Uterus (tissue), 4 donors: ENCODE measurements around the gene S100A14. TPM values are rescaled to one million over a fixed set of nuclear protein-coding genes. Genes with fewer than 3 reads are reported as not detected.
"Not testable (repeated sequence)": the region's sequence is repeated elsewhere in the genome, so short reads cannot be mapped to it uniquely, and the experiment has no call there.

Source experiments
- DNase-seq, 2 donors: peaks; one replicate each; pipeline ENCODE4 v3.0.0-alpha.2; 2019 to 2020
- H3K27ac ChIP-seq, 2 donors: fragments of 200-600 bp; sonication (generic); 1 replicate in 1 of 2; 2 replicates in 1 of 2; pipeline ENCODE4 v1.5.1; 2016 to 2018
- H3K27me3 ChIP-seq, 2 donors: fragments of 200-600 bp; sonication (generic); one replicate each; pipeline ENCODE4 v1.5.1; 2018 to 2019; ENCODE audit warnings: control low read depth in 1 of 2
- H3K36me3 ChIP-seq, 2 donors: fragments of 200-600 bp; sonication (generic); one replicate each; pipeline ENCODE4 v1.5.1; 2019; ENCODE audit warnings: control low read depth in 1 of 2
- H3K4me1 ChIP-seq, 2 donors: fragments of 200-600 bp; sonication (generic); one replicate each; pipeline ENCODE4 v1.5.1; 2018 to 2019; ENCODE audit warnings: control low read depth in 1 of 2
- H3K4me3 ChIP-seq, 2 donors: fragments of 200-600 bp; sonication (generic); 1 replicate in 1 of 2; 2 replicates in 1 of 2; pipeline ENCODE4 v1.5.1; 2018 to 2019; ENCODE audit warnings: mild to moderate bottlenecking in 1 of 2
- H3K9me3 ChIP-seq, 2 donors: fragments of 200-600 bp; sonication (generic); one replicate each; pipeline ENCODE4 v1.5.1; 2019; ENCODE audit warnings: control low read depth in 1 of 2
- CTCF ChIP-seq, 4 experiments: fragments of 200-600 bp in 2 of 4; fragments of 450-650 bp in 2 of 4; sonication (generic) in 2 of 4; IDR thresholded peaks; one replicate each; pipeline ENCODE4 v1.5.1; 2016 to 2019; ENCODE audit warnings: antibody characterized with exemption in 4 of 4, mild to moderate bottlenecking in 2 of 4, moderate library complexity in 1 of 4
- POLR2A ChIP-seq, 2 donors: fragments of 450-650 bp; IDR thresholded peaks; one replicate each; pipeline ENCODE4 v1.6.1; 2016; ENCODE audit warnings: antibody characterized with exemption in 2 of 2, mild to moderate bottlenecking in 1 of 2, moderate library complexity in 1 of 2
- intact Hi-C: fragments of 100-400 bp; cut with DNase I; formaldehyde crosslinking; loops from one replicate; pipeline ENCODE4 v1.15.1; 2023; ENCODE audit warnings: low total_unique reads
- total RNA-seq, 4 donors: library from RNA; depleted of rRNA in 3 of 4; stranded (reverse); fragments of >200 nt in 3 of 4; gene quantifications; one replicate each; pipeline versions ENCODE4 v1.1.0 to v1.2.4, GENCODE V29; 2014 to 2023
- donor health status: DM: yes; HTN: yes; CAD: no.

S100A14 gene
- total RNA-seq, 4 donors from 2014 or later, result 0.29 to 6.2 TPM; not detected in 2

- no peak for DNase-seq
- peaks cover 0 to 3% of the 10 kb centered on the region in 2 donors for H3K36me3 ChIP-seq
- no peaks in the 10 kb centered on the region for H3K27me3 ChIP-seq
- H3K9me3 ChIP-seq, result no peaks in the 10 kb centered on the region
- peak overlapping the region; percentile 1 to 54 for H3K27ac ChIP-seq
- TF ChIP-seq CTCF (IDR thresholded peaks at IDR 0.05), result no peak
- TF ChIP-seq POLR2A (IDR thresholded peaks at IDR 0.05), result no peak
- intact Hi-C loops, result no loop called here
- H3K4me3 ChIP-seq, result no peak overlapping the region
- no peaks in the 10 kb centered on the region for H3K4me1 ChIP-seq
Observed at GRCh38 chr1:153643816-153644215, 27.7 kb upstream of the S100A14 start.

- H3K36me3 ChIP-seq, result peaks cover 0 to 3% of the 10 kb centered on the region in 2 donors
- H3K4me1 ChIP-seq, result no peaks in the 10 kb centered on the region
- no peaks in the 10 kb centered on the region for H3K9me3 ChIP-seq
- H3K27me3 ChIP-seq, result no peaks in the 10 kb centered on the region
- intact Hi-C loops, result no loop called here
- peak overlapping the region in 1 of 2 donors; percentile 54 for H3K27ac ChIP-seq
- H3K4me3 ChIP-seq, result no peak overlapping the region
- TF ChIP-seq CTCF (IDR thresholded peaks at IDR 0.05), result no peak
- TF ChIP-seq POLR2A (IDR thresholded peaks at IDR 0.05), result no peak
- no peak for DNase-seq
Observed at GRCh38 chr1:153643100-153643499, 27.0 kb upstream of the S100A14 start.

- H3K4me1 ChIP-seq, result no peaks in the 10 kb centered on the region
- peaks cover 0 to 3% of the 10 kb centered on the region in 2 donors for H3K36me3 ChIP-seq
- TF ChIP-seq CTCF (IDR thresholded peaks at IDR 0.05), result no peak
- no peak for TF ChIP-seq POLR2A (IDR thresholded peaks at IDR 0.05)
- H3K9me3 ChIP-seq, result no peaks in the 10 kb centered on the region
- intact Hi-C loops, result no loop called here
- DNase-seq, result no peak
- no peak overlapping the region for H3K4me3 ChIP-seq
- no peak overlapping the region for H3K27ac ChIP-seq
- no peaks in the 10 kb centered on the region for H3K27me3 ChIP-seq
Observed at GRCh38 chr1:153642161-153642560, 26.0 kb upstream of the S100A14 start.

GRCh38 chr1:153640861-153641260 lies 24.7 kb upstream of the S100A14 start:
- TF ChIP-seq POLR2A (IDR thresholded peaks at IDR 0.05) (no peak), CTCF (IDR thresholded peaks at IDR 0.05) (no peak)

GRCh38 chr1:153640213-153640612 lies 24.1 kb upstream of the S100A14 start:
- H3K4me3 ChIP-seq, intact Hi-C loops, H3K9me3 ChIP-seq, H3K27me3 ChIP-seq, DNase-seq, H3K27ac ChIP-seq, H3K36me3 ChIP-seq, H3K4me1 ChIP-seq: not testable (repeated sequence)

More at GRCh38 chr1:153640861-153641260, 24.7 kb upstream of the S100A14 start:
- no peaks in the 10 kb centered on the region for H3K9me3 ChIP-seq
- no peak overlapping the region for H3K27ac ChIP-seq
- peaks cover 0 to 3% of the 10 kb centered on the region in 2 donors for H3K36me3 ChIP-seq
- H3K4me1 ChIP-seq, result no peaks in the 10 kb centered on the region
- no peak overlapping the region for H3K4me3 ChIP-seq
- intact Hi-C loops, result no loop called here
- H3K27me3 ChIP-seq, result no peaks in the 10 kb centered on the region
- DNase-seq, result no peak

GRCh38 chr1:153639280-153639679 lies 23.2 kb upstream of the S100A14 start:
- TF ChIP-seq CTCF (IDR thresholded peaks at IDR 0.05), result no peak
- no peak for TF ChIP-seq POLR2A (IDR thresholded peaks at IDR 0.05)
- Histone ChIP-seq H3K4me1 (peaks cover 0 to 3% of the 10 kb centered on the region in 2 donors), H3K36me3 (peaks cover 0 to 3% of the 10 kb centered on the region in 2 donors), H3K9me3 (no peaks in the 10 kb centered on the region), H3K27me3 (no peaks in the 10 kb centered on the region), H3K27ac (no peak overlapping the region), H3K4me3 (no peak overlapping the region)
- intact Hi-C loops, result no loop called here
- no peak for DNase-seq
